Superior temporal gyrus (tissue), 1 donor: Measurements from ENCODE around the gene VCP.
A peak's percentile ranks its signal among the peaks of the same experiment; 100 is the strongest.

Experiments used
- DNase-seq: peaks from one replicate; pipeline ENCODE4 v3.0.0-alpha.2; 2016; ENCODE audit errors: extremely low spot score

The VCP gene

DNA sequence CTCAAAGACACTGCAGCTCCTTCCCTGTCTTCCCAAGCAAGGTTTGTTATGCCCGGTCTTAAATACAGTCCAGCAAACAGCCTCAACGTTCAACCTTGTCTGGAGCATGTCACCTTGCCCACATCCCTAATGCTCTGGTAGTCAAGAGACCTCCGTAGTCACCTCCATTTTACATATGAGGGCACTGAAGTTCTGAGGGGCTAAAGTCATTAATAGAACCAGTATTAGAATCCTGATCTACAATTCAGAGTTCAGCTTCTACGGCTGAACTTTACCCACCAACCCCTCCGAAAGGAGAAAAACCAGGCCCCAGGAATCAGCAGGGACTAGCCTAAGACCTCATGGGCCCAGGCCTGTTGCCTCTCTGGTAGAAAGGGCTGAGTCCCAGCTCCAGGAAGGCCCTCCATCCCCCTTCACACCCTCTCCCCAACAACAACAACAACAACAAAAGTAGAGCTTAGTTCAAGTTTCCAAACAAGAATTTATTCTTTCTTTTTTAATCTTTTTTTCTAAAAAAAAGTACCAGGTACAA is 31.3 kb upstream of the VCP start:
- DNase-seq, result no peak

DNA sequence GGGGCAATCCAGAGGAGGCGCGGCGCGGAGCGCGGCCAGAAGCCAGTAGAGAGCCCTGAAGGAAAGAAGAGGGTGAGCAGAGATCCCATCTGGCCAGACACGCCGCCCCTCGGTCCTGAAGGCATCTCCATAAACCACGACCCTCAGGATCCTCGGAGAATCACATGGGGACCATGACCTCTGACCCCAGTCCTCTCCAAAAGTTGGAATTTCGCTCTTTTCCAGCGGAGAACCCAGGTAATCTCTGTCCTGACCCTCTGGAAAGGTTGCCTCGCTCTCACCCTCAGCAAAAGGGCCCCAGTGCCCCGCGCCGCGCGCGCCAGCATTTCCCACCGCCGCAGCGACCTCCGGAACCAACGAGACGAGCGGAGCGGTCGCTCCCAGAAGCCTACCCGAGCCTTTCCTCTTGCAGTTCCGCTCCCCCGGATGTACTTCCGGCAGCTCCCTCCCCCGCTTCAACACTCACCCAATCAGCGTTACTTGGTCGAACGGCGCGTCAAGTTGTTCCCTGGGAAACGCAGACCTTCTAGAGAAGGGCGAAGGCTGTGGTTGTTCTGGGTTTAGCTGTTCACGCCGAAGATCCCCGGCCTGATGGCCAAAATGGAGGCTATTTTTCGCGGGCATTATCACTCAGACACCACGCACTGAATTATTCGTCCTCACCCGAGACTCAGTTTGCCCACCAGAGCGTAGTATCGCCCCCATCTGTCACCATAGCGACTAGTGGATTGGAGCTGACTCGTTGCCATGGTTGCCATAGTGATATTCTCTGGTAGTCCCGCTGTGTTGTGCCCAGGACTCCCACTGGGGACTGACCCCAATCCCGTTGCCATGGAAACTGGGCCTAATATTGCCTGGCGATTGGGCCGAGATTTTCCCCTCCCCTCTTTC is 30.6 kb upstream of the VCP start, which contains the start of gene STOML2:
TSS of gene STOML2 (minus strand) at position 363 of the 891 bp plus-strand sequence. CDS start at position 326, 37 bp downstream.
- peak; percentile 98 for DNase-seq

DNA sequence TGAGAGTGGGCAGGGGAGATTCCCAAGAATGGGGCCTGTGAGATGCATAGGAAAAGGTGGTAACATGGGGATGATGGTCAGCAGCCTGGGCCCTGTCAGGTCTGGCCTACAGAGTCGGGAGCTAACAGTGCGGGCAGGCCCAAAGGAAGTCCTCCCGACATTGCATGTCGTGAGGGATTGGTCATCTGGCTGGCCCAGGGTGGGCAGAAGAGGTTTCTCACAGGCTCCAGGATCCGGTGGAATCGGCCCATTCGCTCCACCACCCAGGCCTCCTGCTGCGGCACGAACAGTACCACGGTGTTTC is 30.0 kb upstream of the VCP start:
- DNase-seq, result no peak

DNA sequence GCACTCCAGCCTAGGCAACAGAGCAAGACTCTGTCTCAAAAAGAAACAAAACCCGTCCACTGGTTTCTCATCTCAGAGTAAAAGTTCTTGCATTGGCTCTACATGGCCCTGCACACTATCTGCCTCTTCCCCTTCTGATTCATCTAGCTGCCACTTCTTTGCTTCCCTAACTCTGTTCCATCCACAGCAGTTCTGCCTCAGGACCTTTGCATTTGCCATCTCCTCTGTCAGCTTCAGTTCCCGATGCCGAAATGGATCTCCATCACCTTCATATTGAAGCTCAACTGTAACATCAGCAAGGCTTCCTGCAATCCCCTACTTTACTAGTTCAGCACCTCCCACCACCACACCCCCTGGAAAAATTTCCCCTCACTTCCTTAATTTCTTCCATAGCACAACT is 25.1 kb upstream of the VCP start:
- no peak for DNase-seq

DNA sequence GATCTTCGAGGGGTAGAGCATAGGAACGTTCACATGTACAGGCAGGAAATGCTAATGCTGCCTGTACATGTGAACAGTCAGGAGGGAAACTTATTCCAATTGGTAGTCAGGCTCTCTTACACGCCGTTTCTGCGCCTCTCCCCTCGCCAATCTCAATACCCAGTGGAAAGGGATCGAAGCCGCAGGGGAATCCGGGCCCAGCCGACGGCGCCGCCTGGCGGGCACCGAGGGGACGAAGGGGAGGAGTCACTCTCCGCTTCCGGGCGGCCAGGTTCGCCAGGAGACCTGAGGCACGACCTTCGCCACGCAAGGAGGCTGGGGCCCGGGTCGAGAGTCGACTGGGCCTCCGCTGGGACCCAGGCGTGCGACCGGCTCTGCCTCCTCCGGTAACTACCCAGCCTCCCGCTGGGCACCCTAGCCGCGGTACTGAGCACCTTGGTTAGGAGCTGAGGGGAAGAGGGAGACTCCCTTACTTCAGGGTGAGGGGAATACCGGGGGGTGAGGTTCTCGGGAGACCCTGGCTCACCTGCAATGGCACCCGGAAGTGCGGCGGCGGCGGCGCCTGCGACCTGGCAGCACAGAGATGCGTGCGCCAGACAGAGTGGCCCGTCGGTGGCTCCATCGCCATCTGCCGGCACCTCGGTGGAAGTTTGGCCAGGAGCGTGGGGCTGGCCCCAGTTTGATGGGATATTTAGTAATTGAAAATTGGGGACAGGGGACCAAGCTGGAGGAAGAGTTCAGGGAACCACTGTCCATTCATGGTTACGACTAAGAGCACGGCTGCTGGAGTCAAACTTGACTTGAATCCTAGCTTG is 23.8 kb upstream of the VCP start, which contains the start of gene PIGO:
TSS of gene PIGO (minus strand) at position 557 of the 815 bp plus-strand sequence. CDS start 1,026 bp downstream, outside the sequence.
- DNase-seq, result peak; percentile 86

DNA sequence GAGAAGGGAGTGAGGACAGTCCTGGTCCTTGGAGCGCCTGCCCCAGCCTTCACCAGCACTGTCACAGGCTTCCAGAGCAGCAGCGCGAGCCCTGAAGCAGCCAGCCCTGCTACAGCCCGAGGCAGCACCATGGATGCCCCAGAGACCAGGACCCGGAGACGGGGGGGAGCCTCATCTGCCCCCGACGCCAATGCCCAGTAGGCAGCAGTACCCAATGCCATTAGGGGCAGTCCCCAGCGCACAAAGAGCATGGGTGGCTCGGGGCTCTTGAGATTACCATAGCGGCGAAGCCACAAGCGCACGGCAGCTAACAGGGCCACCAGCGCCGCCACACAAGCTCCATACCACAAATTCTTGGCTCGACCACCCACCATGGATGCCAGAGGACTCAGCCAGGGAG is 19.1 kb upstream of the VCP start:
- no peak for DNase-seq

DNA sequence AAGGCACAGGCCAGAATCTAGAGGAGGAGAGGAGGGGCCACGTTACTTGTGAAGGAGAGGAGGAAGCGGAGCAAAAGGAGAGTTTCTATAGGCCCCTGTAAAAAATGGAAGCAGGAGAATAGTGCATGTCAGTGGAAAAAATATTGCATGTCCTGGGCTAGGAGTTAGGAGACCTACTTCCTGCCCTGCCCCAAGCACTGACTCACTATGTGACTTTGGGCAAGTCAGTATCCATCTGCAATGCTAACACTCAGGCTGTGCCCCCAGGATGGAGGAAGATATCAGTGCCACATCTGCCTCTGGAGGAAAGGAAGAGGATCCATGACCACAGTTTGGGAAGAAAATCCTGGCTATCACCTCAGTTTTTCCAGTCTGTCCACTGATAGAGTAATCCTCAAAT is 17.0 kb upstream of the VCP start:
- DNase-seq, result no peak

DNA sequence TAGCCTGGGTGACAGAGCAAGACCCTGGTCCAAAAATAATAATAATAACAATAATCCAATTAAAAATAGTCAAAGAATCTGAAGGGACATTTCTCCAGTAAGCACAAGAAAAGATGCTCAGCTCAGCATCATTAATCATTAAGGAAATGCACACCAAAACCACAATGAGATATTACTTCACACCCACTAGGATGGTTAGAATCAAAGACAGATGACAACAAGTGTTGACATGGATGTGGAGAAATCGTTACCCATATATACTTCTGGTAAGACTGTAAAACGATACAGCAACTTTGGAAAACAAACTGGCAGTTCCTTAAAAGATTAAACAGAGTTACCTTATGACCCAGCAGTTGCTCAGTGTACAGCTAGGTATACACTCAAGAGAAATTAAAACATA is 12.7 kb upstream of the VCP start:
- DNase-seq, result no peak

DNA sequence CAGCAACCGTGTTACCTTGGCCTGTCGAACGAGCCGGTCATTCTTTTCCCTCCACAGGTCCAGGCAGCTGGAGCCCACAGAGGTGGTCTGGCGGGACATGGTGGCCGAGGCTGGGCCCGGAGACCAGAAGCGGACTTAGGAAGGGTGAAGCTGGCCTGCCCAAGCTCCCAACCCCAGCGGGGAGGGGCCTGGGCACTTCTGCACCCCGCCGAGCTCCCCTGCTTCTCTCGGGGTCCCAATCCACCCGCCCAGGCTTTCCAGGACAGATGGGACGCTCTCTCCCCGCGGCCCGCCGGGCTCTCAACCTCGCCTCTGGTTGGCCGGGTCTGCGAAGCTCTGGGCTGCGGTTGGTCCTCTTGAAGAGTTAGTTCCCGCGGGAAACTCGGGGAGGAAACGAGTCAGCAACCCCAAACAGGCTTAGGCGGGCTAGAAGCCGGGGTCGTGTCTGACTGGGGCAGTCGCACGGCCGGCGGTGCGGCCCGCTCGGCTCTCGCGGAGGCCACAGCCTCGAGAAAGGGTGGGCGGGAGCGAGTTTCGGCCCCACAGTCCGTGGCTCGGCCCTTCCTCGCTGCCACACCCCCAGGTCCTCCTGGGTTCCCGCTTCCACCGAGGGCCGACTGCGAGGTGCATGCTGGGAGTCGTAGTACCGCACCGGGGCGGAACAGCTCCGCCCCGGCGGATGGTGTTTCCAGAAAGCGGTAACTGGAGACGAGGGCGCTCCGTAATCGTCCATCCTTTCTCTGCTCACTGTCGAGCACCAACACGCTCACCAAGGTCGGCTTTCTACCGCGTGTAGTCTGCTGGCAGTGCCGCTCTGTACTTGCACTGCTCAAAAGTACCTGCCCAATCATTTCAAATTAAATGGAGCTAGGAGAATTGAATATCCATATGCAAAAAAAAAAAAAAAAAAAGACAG is 7.3 kb upstream of the VCP start, which contains the start of gene FANCG:
TSS of gene FANCG (minus strand) at position 517 of the 916 bp plus-strand sequence. CDS start at position 99, 418 bp downstream.
- peak; percentile 92 for DNase-seq

DNA sequence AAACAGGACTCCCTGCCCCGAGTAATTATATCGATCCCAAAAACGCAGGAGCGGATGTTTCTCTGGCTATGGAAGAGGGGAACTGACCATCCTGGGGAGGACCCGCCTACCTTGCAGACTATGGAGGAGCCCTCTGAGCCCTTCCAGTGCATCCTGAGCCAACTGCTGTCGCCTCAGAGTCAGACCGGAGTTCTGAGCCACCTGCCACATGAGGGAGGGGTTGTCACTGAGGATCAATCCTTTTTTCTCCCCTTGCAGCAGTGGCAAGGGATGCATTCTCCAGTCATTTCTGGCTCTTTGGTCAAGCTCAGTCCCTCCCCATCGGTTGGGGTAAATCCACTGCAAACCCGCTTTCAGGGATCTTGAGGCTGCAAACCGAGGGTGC is 6.6 kb upstream of the VCP start:
- no peak for DNase-seq

DNA sequence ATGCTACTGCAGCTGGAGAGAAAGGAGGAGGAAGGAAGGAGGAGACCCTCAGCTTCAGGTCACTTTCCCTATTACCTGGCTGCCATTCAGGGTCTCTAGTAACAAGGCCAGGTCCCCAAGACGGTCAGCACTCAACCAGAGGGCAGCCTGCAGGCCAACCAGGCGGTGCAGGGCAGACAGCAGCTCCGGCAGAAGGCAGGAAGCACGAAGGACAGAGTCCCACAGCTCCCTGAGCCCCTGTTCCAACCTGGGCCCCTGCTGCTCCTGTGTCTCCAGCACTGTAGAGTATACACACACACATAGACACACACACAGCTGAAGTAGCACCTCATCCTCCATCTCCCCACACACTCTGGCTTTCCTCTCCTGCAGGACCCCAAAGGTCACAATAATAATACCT is 5.6 kb upstream of the VCP start:
- DNase-seq, result no peak

DNA sequence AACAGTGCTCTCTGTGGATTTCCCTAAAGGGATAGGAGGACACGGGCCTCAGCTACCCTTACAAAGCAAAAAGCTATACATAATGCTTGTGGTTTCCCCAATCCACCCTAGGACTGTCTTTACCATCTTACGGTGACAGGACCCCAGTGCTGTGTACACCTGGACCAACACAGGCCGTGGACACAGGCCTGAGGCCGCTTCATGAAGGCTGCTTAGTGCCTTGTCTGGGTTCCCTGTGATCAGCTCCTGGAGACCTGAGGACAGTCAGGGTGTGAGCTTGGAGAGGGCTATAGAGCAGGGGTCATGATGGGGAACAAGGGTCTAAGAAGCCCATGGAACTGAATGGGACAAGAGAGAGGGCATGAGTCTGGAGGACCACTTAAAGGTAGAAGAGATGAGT is 4.4 kb upstream of the VCP start:
- DNase-seq, result no peak

DNA sequence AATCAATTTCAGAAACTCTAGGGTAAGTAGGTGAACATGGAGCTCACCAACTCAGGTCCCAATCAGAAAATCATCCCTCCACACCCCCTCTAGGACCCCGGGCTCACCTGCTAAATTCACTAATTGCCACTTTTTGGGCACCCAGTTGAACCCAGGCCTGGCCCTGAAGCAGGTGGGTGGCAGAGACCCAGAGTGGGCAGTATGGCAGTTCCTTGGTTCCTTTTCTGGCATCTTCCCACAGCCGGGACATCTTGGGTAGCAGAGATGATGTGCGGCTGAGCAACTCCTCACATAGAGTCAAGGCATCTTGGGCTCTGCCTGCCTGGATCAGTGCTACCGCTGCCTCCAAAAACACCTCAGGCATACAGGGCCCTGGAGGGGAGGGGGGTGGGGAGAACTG is 2.9 kb upstream of the VCP start:
- DNase-seq, result no peak

DNA sequence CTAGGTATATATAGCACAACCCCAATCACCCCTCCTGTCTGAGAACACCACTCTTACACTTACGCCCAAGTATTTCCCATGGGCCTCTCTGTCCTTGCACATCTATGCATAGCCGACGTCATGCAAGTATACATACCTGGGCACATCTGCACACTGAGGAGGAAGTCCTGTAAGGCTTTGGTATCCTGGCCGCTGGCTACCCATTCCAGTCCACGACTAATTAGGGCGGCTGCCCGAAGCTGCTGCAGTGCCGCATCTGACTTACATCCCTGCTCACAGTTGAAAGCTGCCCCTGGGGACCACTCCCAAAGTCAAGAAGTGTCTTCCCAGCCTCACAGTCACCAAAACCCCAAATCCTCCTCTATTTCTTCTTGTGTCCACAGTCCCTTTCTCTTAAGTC is 2.4 kb upstream of the VCP start:
- DNase-seq, result no peak

DNA sequence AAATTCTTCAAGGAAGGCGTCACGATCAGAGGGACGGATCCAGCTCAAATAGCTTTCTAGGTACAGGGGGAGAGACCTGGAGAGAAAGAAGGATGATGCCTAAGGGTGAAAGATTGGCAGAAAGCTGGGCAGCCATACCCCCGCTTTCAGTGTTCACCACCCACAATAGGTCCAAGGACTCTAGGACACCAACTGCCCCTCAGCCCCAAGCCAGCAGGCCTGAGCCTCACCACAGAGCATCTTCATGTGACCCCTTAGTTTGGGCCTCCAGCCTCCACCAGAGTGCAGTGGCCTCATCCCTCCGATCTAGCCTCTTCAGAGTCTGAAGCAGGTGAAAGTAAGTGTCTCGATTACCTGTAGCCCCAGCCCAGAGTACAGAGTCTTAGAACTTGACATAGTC is 1.7 kb upstream of the VCP start:
- no peak for DNase-seq

DNA sequence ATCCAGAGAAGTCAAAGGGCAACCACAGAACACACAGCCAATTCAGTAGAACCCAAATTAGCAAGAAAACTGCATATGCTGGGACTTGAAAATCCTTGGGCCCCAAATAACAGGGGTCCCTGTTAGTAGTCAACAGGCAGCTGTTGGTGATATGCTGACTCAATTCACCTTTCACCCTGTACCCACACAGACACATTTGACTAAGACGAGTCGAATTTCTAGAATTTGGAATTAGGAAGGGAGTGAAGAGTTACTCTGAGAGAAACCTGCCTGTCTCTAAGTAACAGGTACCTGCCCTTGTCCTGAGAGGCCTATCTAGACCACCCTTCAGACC is 821 bp upstream of the VCP start:
- no peak for DNase-seq

DNA sequence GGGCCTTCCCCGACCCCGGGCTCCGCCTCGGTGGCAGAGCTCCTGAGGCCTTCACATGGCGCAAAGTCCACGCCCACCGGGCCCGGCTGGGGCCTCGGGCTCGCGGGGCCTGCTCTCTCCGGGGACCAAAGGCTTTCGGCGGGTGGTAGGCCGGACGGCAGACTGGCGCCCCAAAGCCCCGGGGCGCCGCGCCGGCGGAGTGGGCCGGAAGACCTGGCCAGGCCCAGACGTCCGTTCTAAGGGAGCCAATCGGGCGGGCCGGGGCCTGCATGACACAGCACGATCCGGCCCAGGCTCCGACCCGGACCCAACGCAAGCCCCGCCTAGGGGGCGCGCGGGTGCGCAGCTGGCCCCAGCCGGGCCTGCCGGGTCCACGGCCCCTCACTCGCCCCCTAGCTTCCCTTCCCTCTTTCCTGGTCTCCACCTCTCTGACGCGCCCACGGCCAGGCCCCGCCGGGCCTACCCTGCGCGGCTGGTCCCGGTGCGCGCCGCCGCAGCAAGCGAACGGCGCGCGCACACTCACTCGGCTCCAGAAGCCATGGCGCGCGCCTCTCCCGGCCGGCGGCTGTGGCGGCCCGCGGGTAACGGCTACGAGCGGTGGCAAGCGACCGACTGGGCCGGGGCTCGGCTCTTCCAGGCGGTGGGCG is 488 bp downstream of the VCP start:
- peak; percentile 62 for DNase-seq

DNA sequence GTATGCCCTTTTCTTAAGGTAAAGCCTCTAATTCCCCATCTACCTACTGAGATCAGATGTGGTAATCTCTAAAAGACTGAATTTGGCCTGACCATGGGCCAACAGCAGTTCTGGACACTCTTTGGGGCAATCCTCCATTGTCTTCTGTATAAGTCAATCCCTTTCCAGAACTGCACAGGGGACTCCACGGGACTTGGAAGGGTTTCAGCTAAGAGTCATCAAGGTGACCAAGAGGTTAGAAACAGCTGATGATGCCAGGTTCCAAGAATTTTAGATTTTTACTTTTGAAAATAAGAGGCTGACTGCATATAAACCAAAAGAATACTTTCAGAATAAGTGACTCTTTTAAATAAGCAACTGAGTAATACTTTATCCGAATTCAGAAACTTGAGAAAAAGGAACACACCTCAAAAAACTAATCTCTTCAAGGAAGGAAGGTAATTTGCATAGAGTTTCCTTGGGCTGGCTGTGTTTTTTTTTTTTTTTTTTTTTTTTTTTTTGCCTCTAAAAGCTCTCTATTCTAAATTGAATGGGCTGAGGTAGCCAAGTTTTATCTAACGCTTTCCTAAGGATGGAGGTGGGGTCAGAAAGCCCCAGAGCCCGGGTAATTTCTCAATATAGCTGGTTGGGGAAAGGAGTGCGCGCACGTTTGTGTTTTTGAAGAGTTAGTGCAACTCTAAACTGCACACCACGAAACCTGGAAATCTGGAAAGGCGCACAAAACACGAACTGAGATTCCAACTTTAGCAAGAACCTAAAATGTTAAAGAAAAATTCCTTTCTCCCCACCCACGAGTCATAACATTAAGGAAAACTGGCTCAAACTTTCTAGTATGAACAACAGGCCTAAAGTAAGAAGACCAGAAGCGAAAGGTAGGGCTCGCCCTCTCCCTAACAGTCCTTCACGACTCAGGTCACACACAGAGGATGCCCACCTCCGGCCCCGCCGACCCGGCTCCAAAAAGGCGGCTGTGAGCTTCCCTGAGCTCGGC is 1.3 kb downstream of the VCP start:
- DNase-seq, result no peak

DNA sequence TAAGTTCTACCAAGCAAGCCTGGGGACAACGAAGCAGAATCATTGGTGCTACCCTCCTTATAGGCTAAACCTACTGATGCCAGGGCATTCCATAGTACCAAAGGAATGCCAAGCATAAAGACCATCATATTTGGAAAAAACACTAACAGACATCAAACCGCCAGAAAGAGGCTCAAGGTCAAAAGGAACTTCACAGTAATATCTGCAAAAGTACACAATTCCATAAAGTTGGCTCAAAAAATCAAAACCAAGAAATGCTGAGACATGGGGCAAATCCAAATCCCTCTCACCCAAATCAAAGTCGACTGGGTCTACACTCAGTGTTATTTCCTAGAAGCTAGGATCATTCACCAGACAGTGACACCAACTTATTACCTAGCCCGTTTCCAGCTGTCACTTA is 3.4 kb downstream of the VCP start:
- no peak for DNase-seq

DNA sequence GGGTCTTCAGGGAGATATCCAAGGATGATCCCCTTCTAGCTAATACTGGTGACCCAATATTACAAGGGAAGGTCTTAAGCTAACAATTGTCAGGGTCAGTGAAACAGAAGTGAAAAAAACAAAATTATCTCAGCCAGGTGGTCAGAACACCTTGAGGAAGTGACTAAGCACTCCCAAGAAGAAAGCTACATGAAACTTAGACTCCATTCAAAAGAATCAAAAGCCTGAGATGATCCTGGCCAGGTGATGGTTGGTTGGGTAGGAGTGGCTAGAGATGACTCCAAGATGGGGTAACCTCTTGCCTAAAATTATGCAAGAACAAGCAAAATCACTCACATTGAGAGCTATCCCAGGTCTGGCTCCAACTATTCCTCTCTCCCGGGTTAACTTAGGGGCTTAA is 5.4 kb downstream of the VCP start:
- DNase-seq, result no peak
